Measurements from ENCODE around the gene WBP1L.
"Not testable (repeated sequence)": the region's sequence is repeated elsewhere in the genome, so short reads cannot be mapped to it uniquely, and the experiment has no call there.

DNA sequence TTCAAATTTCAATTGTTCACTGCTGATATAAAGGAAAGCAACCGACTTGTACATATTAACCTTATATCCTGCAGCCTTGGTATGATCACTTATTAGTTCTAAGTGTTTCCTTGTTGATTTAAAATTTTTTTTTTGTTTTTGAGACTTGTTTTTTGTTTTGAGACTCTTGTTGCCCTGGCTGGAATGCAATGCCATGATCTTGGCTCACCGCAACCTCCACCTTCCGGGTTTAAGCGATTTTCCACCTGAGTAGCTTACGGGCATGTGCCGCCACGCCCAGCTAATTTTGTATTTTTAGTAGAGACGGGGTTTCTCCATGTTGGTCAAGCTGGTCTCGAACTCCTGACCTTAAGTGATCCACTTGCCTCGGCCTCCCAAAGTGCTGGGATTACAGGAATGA is 48.3 kb upstream of the WBP1L start:
- not testable (repeated sequence) for TF ChIP-seq CTCF, POLR2A, EP300 (IDR thresholded peaks at IDR 0.05)

Measured in tibial nerve (tissue), 4 donors.